ENCODE data around the gene CALHM6.

- TF ChIP-seq CTCF (IDR thresholded peaks at IDR 0.05) (no peak), POLR2AphosphoS5 (IDR thresholded peaks at IDR 0.05) (no peak), POLR2A (IDR thresholded peaks at IDR 0.05; ENCODE audit: low read depth) (no peak), EP300 (IDR thresholded peaks at IDR 0.05) (no peak)
Measured at GRCh38 chr6:116471531-116471930, 10.4 kb downstream of the CALHM6 start.
